HFF-Myc (cell line): ENCODE measurements around the gene GNG11.

Experiments
- DNase-seq: peaks from one replicate; pipeline ENCODE4 v3.0.0-alpha.2; 2011; ENCODE audit warnings: low read depth; ENCODE audit errors: extremely low read depth
- H3K4me3 ChIP-seq: replicated peaks from 2 replicates; pipeline ENCODE4 v1.5.1; 2011; ENCODE audit warnings: low read depth, mild to moderate bottlenecking, control low read depth, low read length
- CTCF ChIP-seq: IDR thresholded peaks from 2 replicates; pipeline ENCODE4 v1.5.1; 2012; ENCODE audit warnings: mild to moderate bottlenecking, low read depth, low read length, control low read depth; ENCODE audit errors: missing control alignments

Gene GNG11

GRCh38 chr7:93948106-93948505 lies 26.6 kb downstream of the GNG11 start:
- no peak overlapping the region for H3K4me3 ChIP-seq
- DNase-seq: no peak
- no peak for TF ChIP-seq CTCF

- no peak for DNase-seq
- no peak for TF ChIP-seq CTCF
Observed at GRCh38 chr7:93948873-93949272, 27.3 kb downstream of the GNG11 start.

GRCh38 chr7:93949423-93949822 lies 27.9 kb downstream of the GNG11 start:
- DNase-seq: no peak
- TF ChIP-seq CTCF: no peak
- H3K4me3 ChIP-seq: no peak overlapping the region

More at GRCh38 chr7:93948873-93949272, 27.3 kb downstream of the GNG11 start:
- no peak overlapping the region for H3K4me3 ChIP-seq

DNA sequence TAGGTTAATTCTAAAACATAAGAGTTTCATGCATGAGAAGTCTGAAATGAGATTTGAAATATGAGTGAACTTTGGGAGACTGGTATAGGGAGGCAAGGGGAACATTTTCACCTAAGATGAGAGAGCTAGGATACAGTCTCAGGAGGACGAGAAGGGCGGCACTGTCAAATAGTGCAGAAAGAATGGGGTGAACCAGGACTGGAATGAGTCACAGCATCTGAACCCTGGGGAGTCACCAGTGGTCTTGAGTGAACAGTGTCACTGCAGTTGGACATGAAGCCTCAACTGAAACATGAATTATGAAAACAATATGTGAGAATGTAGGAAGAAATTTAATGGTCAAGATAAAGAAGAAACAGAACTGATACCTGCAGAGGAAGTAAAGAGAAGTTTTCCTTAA lies 33.8 kb downstream of the GNG11 start:
- TF ChIP-seq CTCF: no peak
- no peak overlapping the region for H3K4me3 ChIP-seq
- no peak for DNase-seq

- DNase-seq: no peak
- TF ChIP-seq CTCF: no peak
- H3K4me3 ChIP-seq: no peak overlapping the region
Observed at GRCh38 chr7:93957767-93958166, 36.2 kb downstream of the GNG11 start.

GRCh38 chr7:93958216-93958615 lies 36.7 kb downstream of the GNG11 start:
- DNase-seq: no peak
- no peak for TF ChIP-seq CTCF
- H3K4me3 ChIP-seq: no peak overlapping the region

GRCh38 chr7:93958651-93959050 lies 37.1 kb downstream of the GNG11 start:
- DNase-seq: no peak
- H3K4me3 ChIP-seq: no peak overlapping the region
- TF ChIP-seq CTCF: no peak
